Measurements from ENCODE around the gene VPS33B.

VPS33B gene

GRCh38 chr15:91065505-91065904 is 43.1 kb upstream of the VPS33B start:
- H3K27me3 ChIP-seq (ENCODE audit: insufficient read depth, low read length, poor library complexity, severe bottlenecking) = no peaks in the 10 kb centered on the region
- no peak overlapping the region for H2AFZ ChIP-seq (ENCODE audit: low read length)
- no peaks in the 10 kb centered on the region for H3K4me1 ChIP-seq (ENCODE audit: insufficient read depth, low read length, poor library complexity, severe bottlenecking)
- H3K9me3 ChIP-seq (ENCODE audit: insufficient read depth, low read depth, low read length) = no peaks in the 10 kb centered on the region
- no peak overlapping the region for H3K4me3 ChIP-seq (ENCODE audit: low read length, poor library complexity, severe bottlenecking)
- no peaks in the 10 kb centered on the region for H3K36me3 ChIP-seq (ENCODE audit: insufficient read depth, low read length)
- H3K9me2 ChIP-seq (replicated peaks; ENCODE audit: low read depth, low read length) = no peaks in the 10 kb centered on the region
- H3K4me2 ChIP-seq (ENCODE audit: low read depth, low read length, poor library complexity, severe bottlenecking) = no peak overlapping the region
- H3F3A ChIP-seq (ENCODE audit: low read depth) = no peaks in the 10 kb centered on the region
- no peak for TF ChIP-seq EZH2phosphoT487 (IDR thresholded peaks at IDR 0.05; ENCODE audit: borderline replicate concordance)
- no peak for TF ChIP-seq CTCF (conservative IDR thresholded peaks at IDR 0.05; ENCODE audit: low read length)
- no peak overlapping the region for H3K9ac ChIP-seq (ENCODE audit: low read depth, low read length, poor library complexity, severe bottlenecking)
- no peaks in the 10 kb centered on the region for H4K20me1 ChIP-seq (ENCODE audit: insufficient read depth, low read length, poor library complexity, severe bottlenecking)
- no peaks in the 10 kb centered on the region for H3K79me2 ChIP-seq (ENCODE audit: insufficient read depth, low read length)

DNA sequence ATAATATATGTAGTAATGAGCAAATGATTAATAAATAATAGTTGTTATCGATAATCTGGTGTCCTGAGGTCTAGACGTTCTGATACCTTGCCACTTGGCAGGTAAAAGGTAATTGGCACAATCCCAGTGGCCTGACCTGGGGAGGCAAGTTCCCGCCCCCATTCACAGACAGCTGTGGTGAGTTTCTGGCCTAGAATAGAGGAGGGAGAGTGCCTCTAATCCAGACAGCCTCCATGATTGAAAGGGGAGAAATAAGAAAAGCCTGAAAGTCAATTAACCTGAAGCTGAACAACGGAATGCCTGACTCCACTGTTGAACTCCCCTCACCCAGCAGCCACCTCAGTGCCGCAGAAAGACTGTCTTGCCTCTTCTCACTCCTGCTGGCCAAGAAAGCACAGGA is 39.6 kb upstream of the VPS33B start:
- no peak for TF ChIP-seq EZH2phosphoT487 (IDR thresholded peaks at IDR 0.05; ENCODE audit: borderline replicate concordance)
- Histone ChIP-seq H3K4me2 (ENCODE audit: low read depth, low read length, poor library complexity, severe bottlenecking) (no peak overlapping the region), H3K79me2 (ENCODE audit: insufficient read depth, low read length) (no peaks in the 10 kb centered on the region), H3K4me3 (ENCODE audit: low read length, poor library complexity, severe bottlenecking) (no peak overlapping the region), H3K36me3 (ENCODE audit: insufficient read depth, low read length) (no peaks in the 10 kb centered on the region), H2AFZ (ENCODE audit: low read length) (no peak overlapping the region), H3K4me1 (ENCODE audit: insufficient read depth, low read length, poor library complexity, severe bottlenecking) (no peaks in the 10 kb centered on the region), H4K20me1 (ENCODE audit: insufficient read depth, low read length, poor library complexity, severe bottlenecking) (no peaks in the 10 kb centered on the region), H3K9ac (ENCODE audit: low read depth, low read length, poor library complexity, severe bottlenecking) (no peak overlapping the region), H3K9me2 (replicated peaks; ENCODE audit: low read depth, low read length) (no peaks in the 10 kb centered on the region), H3K9me3 (ENCODE audit: insufficient read depth, low read depth, low read length) (no peaks in the 10 kb centered on the region), H3F3A (ENCODE audit: low read depth) (no peaks in the 10 kb centered on the region), H3K27me3 (ENCODE audit: insufficient read depth, low read length, poor library complexity, severe bottlenecking) (no peaks in the 10 kb centered on the region)

GRCh38 chr15:91061230-91061629 is 38.8 kb upstream of the VPS33B start:
- Histone ChIP-seq H3K4me1 (ENCODE audit: insufficient read depth, low read length, poor library complexity, severe bottlenecking) (no peaks in the 10 kb centered on the region), H3K79me2 (ENCODE audit: insufficient read depth, low read length) (no peaks in the 10 kb centered on the region), H3K9me3 (ENCODE audit: insufficient read depth, low read depth, low read length) (no peaks in the 10 kb centered on the region), H3K9ac (ENCODE audit: low read depth, low read length, poor library complexity, severe bottlenecking) (no peak overlapping the region), H2AFZ (ENCODE audit: low read length) (no peak overlapping the region), H3K4me3 (ENCODE audit: low read length, poor library complexity, severe bottlenecking) (no peak overlapping the region), H3K4me2 (ENCODE audit: low read depth, low read length, poor library complexity, severe bottlenecking) (no peak overlapping the region), H3K27me3 (ENCODE audit: insufficient read depth, low read length, poor library complexity, severe bottlenecking) (no peaks in the 10 kb centered on the region), H4K20me1 (ENCODE audit: insufficient read depth, low read length, poor library complexity, severe bottlenecking) (no peaks in the 10 kb centered on the region), H3K36me3 (ENCODE audit: insufficient read depth, low read length) (no peaks in the 10 kb centered on the region), H3F3A (ENCODE audit: low read depth) (no peaks in the 10 kb centered on the region), H3K9me2 (replicated peaks; ENCODE audit: low read depth, low read length) (no peaks in the 10 kb centered on the region)
- TF ChIP-seq EZH2phosphoT487 (IDR thresholded peaks at IDR 0.05; ENCODE audit: borderline replicate concordance) (no peak), CTCF (conservative IDR thresholded peaks at IDR 0.05; ENCODE audit: low read length) (no peak)

GRCh38 chr15:91055548-91056331 is 33.3 kb upstream of the VPS33B start:
- Histone ChIP-seq H3K9me3 (ENCODE audit: insufficient read depth, low read depth, low read length) (no peaks in the 10 kb centered on the region), H3K36me3 (ENCODE audit: insufficient read depth, low read length) (no peaks in the 10 kb centered on the region), H3K27me3 (ENCODE audit: insufficient read depth, low read length, poor library complexity, severe bottlenecking) (no peaks in the 10 kb centered on the region), H3K9ac (ENCODE audit: low read depth, low read length, poor library complexity, severe bottlenecking) (no peak overlapping the region), H2AFZ (ENCODE audit: low read length) (peak overlapping the region; percentile 91), H3K9me2 (replicated peaks; ENCODE audit: low read depth, low read length) (no peaks in the 10 kb centered on the region), H3F3A (ENCODE audit: low read depth) (no peaks in the 10 kb centered on the region), H3K79me2 (ENCODE audit: insufficient read depth, low read length) (no peaks in the 10 kb centered on the region), H3K4me3 (ENCODE audit: low read length, poor library complexity, severe bottlenecking) (peak overlapping the region; percentile 56), H3K4me2 (ENCODE audit: low read depth, low read length, poor library complexity, severe bottlenecking) (peak overlapping the region; percentile 66), H4K20me1 (ENCODE audit: insufficient read depth, low read length, poor library complexity, severe bottlenecking) (no peaks in the 10 kb centered on the region), H3K4me1 (ENCODE audit: insufficient read depth, low read length, poor library complexity, severe bottlenecking) (no peaks in the 10 kb centered on the region)
- no peak for TF ChIP-seq EZH2phosphoT487 (IDR thresholded peaks at IDR 0.05; ENCODE audit: borderline replicate concordance)
- peak; percentile 93 for TF ChIP-seq CTCF (conservative IDR thresholded peaks at IDR 0.05; ENCODE audit: low read length)

All from Loucy (cell line).